Panc1 (cell line): ENCODE data around the gene BAHCC1.

Source experiments
- CTCF ChIP-seq: fragments of 450-650 bp; IDR thresholded peaks from 2 replicates; pipeline ENCODE4 v1.5.1; 2017; ENCODE audit warnings: mild to moderate bottlenecking
- POLR2AphosphoS5 ChIP-seq: IDR thresholded peaks from 2 replicates; pipeline ENCODE4 v1.6.1; 2012; ENCODE audit warnings: mild to moderate bottlenecking, low read depth, low read length, moderate library complexity
- REST ChIP-seq, 2 experiments: IDR thresholded peaks; 2 replicates each; pipeline ENCODE4 v1.6.1; 2011 to 2012; ENCODE audit warnings: low read depth in 2 of 2, control low read depth in 1 of 2, low read length in 1 of 2, mild to moderate bottlenecking in 1 of 2, moderate library complexity in 1 of 2; ENCODE audit not compliant: insufficient read depth in 1 of 2
- SIN3A ChIP-seq: IDR thresholded peaks from 2 replicates; pipeline ENCODE4 v1.6.1; 2012; ENCODE audit warnings: low read depth, mild to moderate bottlenecking, low read length, moderate library complexity, borderline replicate concordance; ENCODE audit not compliant: insufficient read depth

GRCh38 chr17:81394921-81395599 is at the start of gene BAHCC1:
- TF ChIP-seq POLR2AphosphoS5 (no peak; the same call in none of the 2 replicates), CTCF (no peak), SIN3A (peak; percentile 62; the same call in 1 of the 2 replicates), REST (IDR thresholded peaks at IDR 0.05; ENCODE audit: insufficient read depth in 1 of 2, low read depth in 2 of 2, low read length in 1 of 2) (0 out of 4 replicates have a peak, but pooled peaks of 1 of the 2 experiments have one; percentile 59)
